ENCODE measurements around the gene GTF3C5.
"Not testable (repeated sequence)": the region's sequence is repeated elsewhere in the genome, so short reads cannot be mapped to it uniquely, and the experiment has no call there.

The GTF3C5 gene

DNA sequence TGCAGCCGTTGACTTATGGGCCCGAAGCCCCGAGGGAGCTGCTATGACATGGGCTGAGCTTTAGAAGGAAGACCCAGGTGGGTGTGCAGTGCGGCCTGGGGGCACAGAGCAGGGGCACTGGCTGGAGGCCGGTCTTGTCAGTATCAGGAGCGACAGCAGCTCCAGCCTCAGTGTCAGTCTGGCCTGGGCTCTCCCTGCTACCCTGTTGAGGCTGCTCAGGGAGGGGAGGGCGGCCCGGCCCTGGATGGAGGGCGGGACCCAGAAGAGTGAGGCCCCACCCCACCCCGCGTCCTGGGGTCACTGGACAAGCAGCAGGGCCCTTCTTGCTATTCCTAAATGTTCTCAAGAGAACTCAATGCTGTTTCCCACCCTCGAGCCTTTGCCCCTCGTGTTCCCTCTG, 34.3 kb upstream of the GTF3C5 start:
- no peak for FAIRE-seq

DNA sequence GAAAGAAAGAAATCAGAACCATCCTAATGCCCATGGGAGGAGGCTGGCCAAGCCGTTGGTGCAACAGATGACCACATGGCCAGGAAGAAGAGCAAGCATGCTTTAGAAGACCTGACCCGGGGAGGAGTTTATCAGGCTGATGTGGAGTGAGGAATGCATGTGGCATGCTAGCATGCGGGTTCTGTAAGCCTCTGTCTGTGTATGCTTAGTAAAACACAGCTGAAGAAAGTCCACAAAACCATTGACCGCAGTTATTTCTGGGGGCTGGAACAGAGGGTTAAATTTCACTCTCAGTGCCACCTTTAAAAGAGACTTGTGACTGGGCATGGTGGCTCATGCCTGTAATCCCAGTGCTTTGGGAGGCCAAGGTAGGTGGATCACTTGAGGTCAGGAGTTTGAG, 33.2 kb upstream of the GTF3C5 start:
- FAIRE-seq, result no peak

DNA sequence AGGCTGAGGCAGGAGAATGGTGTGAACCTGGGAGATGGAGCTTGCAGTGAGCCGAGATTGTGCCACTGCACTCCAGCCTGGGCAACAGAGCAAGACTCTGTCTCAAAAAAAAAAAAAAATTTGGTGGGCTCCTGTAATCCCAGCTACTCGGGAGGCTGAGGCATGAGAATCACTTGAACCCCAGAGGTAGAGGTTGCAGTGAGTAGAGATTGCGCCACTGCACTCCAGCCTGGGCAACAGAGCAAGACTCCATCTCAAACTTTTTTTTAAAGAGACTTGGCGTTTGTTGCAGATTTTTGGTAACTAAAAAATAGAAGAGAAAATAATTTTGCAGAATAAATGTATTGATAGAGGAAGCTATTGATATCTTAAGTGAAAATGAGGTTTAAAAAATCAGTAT, 32.6 kb upstream of the GTF3C5 start:
- not testable (repeated sequence) for FAIRE-seq

DNA sequence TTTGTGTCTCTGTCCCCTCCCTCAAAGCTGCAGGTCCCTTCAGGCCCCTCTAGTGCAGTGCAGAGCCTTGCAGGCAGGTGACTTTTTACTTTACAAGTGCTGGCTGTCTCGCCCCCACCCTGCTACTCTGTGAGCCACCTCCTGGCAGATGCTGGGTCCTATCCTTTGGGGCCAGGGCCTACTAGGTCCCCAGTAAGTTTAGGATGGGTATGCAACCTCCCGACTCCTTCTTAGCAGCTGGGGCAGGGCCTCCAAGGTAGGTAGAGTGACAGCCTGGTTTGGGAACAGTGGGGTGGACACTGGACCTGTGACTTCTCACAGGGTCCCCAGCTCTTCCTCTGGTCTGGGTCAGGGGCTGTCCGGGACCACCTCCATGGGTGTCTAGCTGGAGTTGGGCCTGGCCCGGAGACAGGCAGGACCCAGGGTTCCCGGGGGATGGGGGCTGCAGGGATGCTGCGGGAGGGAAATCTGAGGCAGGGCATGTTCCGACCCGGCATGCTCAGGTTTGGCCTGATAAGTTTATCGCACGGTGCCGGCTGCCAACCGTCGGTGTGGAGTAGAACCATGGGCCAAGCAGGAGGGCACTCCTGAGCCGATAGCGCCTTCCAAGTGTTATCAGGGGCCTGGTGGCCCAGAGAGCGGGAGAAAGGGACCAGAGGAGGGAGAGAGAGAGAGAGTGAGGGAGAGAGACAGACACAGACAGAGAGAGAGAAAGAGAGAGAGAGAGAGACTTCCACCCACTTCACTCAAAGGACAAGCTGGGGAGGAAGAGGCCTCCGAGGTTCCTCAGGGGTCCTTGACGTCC, 31.8 kb upstream of the GTF3C5 start:
- no peak for FAIRE-seq

DNA sequence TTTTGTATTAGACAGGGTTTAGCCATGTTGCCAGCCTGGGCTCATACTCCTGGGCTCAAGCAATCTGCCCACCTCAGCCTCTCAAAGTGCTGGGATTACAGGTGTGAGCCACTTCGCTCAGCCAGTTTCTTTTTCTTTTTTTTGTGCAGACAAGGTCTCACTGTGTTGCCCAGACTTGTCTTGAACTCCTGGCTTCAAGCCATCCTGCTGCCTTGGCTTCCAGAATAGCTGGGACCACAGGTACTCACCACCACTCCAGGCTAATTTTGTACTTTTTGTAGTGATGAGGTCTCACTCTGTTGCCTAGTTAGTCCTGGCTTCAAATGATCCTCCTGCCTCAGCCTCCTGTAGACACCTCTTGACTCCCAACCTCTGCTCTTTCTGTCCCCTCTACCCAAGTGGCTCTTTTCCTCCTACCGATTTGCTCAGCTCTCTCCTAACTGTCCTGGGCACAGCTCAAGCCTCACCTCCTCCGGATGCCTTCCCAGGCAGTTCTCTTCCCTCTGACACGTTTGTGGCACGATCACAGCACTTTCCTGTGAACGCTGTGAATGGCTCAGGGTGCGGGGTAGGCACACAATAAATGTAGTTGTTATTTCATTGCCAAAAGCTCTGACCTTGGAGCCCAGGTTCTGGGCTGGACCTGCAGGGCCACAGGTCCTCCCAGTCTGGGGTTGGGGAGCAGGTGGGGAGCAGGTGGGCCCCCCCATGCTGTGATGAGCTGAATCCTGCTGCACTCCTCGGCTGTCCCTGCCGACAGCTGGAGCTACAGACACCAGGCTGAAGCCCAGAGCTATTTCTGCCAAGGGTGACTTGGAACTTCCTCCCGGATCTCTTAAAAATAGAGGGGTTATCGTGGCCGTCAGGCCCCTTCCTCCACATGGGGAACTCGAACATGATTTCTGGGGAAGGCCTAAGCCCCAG, 28.4 kb upstream of the GTF3C5 start:
- FAIRE-seq, result no peak

DNA sequence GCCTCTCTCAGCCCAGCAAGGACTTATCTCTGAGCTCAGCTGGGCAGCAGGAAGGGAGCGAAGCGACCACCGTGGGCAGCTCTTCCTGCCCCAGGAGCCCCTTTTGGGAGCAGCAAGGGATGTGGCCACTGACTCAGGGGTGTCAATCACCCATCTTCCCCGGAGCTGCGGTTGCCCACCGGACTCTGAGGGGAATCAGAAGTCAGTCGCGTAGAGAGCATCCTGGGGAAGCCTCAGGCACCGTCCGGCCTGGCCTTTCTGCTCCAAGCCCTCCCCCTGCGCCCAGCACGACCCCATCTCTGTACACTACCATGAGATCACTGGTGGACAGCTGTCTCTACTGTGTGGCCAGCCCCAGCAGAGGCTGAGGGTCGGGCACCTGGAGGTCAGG, 27.7 kb upstream of the GTF3C5 start:
- no peak for FAIRE-seq

DNA sequence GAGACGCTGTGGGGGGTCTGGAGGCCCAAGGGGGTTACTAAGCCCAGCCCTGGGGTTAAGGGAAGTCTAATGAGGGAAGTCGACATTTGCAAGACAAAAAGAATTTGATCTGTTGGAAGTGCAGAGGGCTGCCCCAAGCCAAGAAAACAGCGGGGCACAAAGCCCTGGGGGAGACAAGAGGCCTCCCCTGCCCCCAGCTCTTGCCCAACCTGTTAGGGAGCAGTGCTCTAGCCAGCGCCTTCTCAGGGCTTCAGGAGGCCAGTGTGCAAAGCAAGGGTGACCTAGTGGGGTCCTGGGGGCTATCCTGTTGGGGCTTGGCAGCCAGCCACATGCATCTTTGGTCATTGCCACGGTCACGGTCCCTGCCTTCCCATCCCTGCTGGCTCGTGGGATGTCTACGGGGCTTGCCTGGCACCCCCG, 27.1 kb upstream of the GTF3C5 start:
- FAIRE-seq, result no peak

DNA sequence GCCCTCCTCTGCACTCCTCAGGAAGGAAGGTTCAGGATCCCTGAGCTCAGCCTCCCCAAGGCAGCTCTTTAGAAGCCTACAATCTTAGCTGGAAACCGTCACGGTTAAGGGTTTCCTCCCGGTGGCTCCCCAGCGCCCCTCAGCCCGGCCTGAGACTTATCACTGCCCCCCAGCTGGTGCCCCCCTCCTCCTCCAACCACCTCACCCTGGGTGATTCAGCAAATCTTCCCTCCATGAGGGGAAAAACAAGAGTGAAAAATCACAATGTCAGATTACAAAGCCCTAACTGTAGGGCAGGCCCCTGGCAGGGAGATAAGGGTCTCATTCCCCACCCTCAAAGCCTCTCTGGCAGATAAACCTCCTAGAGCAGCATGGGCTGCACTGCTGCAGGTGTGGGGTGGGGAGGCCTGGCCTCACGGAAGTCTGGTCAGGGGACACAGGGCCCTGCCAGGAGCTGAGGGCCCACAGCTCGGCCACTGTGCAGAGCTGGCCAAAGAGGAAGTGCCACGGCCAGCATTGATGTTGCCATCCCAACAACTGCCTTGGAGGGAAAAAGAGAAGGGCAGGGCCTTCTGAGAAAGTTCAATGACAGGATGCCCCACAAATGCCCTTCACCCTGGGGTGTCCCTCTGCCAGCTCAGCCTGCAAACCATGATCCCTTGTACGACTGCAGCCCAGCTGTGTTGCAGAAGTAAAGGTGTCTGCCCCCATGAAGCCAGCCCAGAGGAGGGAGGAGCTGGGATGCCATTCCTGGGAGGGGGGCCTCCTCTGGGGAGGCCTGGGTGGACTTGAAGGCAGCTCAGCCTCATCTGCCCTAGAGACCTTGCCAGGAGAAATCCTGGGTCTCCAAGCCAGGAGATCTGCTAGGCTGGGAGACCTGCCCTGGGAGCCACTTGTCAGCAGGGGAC, 26.5 kb upstream of the GTF3C5 start:
- no peak for FAIRE-seq

DNA sequence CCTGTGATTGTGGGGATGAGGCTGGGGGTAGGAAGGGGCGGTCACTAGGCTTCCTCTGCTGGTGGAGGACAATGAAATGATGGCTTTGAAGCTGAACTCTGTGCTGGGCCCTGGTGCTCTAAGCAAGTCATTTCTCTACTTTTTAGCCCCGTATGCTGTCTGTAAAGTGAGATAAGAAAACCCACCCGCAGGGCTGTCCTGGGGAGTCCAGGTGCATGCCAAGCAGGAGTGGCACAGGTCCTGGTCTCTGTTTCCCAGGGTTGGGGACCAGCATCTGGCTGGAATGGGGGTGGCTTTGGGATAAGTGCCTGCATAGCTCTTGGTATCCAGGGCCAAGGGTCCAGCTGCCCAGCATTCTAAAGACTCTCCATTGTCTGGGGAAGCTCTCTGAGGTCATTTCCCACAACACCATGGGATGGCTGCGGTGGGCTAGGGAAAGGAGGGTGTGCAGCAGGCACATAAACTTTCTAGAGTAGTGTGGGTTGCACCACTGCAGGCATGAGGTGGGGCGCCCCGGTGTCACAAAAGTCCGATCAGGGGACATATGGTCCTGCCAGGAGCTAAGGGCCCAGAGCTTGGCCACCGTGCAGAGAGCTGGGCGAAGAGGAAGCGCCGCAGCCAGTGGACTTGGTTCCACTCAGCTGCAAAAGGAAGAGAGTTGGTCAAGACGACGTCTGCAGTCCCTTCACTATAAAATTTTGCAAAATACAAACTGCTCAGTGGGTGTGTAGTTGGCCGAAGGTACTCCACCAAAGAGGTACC, 25.6 kb upstream of the GTF3C5 start:
- no peak for FAIRE-seq

DNA sequence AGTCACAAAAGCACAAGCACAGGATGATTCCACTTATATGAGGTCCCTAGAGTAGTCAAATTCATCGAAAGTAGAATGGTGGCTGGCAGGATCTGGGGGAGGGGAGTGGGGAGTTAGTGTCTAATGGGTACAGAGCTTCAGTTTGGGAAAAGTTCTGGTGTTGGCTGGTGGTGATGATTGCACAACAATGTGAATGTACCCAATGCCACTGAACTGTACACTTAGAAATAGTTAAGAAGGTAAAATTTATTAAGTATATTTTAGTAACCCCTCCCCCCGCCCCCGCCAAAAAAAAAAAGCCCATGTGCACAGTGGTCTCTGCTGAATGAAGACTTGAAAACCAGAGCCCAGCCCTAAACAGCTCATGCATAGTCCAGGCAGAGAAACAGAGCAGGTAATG, 24.8 kb upstream of the GTF3C5 start:
- FAIRE-seq, result no peak

DNA sequence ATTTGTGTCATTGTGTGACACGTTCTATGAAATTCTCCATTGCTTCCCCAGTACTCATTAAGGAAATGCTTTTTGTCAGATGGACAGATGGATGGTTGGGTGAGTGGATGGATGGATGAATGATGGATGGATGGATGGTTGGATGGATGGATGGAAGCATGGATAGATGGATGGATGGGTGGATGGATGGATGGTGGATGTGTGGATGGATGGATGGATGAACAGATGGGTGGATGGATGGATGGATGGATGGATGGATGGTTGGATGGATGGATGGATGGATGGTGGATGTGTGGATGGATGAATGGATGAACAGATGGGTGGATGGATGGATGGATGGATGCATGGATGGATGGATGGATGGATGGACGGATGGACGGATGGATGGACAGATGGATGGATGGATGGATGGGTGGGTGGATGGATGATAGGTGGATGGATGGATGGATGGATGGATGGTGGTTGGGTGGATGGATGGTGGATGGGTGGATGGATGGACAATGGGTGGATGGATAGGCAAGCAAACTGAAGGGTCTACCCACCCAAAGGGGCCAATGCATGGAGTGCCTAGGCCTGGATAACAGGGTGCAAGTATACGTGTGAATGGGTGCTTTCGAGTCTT, 24.0 kb upstream of the GTF3C5 start:
- FAIRE-seq, result no peak

DNA sequence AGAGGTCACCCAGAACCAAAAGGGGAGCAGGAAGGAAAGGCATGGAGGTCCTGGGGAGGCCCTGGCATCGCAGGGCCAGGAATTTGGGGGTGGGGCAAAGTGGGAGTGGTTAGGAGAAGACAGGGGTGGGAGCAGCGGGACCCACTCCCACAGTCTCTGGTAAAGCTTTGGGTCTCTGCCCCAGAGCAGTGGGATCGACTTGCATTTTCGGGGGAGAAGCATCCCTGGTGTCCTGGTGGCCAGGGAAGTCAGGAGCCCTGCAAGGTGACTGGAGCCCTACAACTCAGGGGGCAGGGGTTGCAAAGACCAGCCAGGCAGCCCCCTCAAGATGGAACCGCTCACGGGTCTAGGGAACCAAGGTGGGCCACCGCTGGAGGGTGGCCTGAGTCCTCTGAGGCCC, 22.4 kb upstream of the GTF3C5 start:
- no peak for FAIRE-seq

DNA sequence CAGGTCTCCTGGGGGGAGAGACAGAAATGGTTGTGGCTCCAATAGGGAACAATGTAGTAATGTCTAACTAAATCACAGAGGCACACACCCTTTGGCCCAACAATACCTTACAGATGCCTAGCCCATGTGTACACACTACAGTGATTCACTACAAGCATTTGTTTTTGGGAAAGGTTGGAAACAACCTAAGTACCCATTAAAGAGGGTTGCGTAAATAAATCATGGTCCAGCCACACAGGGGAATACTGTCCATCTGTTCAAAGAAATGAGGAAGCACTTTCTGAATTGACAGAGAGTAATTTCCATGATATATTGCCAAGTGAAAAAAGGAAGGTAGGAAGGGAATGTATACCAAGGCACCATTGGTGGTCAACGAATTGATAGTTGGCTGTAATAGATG, 22.0 kb upstream of the GTF3C5 start:
- FAIRE-seq, result no peak

DNA sequence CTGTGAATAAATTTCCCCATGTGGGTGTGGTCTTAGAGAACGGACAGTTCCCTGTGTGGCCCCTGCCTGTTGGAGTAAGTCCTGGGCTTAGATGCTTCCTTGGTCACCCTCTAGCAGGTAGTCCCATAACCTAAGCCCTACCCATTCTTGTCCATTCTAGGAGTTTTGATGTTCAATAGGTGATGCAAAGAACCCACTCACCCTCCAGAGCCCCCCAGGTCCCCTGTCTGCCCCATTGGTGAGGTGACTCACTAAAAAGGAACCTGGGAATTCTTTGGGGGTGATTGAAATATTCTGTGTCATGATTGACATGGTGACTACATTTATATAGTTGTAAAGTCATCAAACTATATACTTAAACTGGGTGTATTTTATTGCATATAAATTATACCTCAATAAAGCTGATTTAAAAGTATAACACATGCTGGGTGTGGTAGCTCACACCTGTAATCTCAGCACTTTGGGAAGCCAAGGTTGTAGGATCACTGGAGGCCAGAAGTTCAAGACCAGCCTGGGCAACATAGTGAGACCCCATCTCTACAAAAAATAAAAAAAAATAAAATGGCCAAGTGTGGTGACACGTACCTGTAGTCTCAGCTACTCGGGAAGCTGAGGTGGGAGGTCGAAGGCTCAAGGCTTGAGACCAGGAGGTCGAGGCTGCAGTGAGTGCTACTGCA, 20.8 kb upstream of the GTF3C5 start:
- no peak for FAIRE-seq

DNA sequence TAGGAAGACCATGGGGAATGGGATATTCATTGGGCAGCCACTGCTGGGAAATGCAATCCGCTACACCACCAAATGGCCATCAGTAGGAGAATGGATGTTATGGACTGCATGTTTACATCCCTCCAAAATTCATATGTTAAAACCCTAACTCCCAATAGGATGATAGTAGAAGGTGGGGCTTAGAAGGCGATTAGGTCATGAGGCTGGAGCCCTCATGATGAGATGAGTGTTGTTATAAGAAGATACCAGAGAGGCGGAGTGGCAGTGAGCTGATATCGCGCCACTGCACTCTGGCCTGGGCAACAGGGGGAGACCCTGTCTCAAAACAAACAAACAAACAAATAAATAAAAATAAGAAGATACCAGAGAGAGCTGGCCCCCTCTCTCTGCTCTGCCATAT, 16.1 kb upstream of the GTF3C5 start:
- FAIRE-seq, result no peak

DNA sequence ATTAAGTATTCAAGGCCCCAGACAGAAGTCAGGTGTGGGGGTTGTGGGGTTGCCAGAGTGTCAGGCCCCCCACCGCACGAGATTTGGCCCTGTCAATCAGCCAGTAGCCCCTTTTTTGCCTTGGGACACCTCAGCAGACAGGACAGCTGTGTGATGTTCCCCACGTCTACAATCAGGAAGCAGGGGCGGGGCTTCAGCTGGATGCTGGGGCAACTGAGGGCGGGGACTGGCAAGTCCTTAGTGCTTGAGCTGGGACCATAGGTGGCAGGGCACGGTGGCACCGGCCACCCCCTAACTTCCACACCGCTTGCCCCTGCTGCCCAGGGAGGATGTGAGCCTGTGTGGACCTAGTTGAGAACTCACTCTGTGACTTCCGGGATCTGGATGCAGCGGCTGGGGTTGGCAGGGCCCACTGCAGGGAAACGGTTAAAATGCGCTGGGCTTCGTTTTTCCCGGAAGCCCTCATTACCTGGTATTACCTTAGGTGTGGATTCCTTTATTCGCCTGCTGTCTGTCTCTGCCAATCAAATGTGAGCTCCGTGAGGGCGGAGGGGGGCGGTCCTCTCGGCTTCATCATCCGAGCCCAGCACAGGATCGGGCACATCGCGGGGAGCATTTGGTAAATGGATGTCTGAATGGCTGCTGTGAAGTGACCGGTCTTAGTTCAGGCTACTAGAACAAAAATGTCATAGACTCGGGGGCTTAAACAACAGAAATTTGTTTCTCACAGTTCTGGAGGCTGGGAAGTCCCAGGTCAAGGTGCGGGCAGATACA, 7.5 kb upstream of the GTF3C5 start:
- FAIRE-seq, result no peak

DNA sequence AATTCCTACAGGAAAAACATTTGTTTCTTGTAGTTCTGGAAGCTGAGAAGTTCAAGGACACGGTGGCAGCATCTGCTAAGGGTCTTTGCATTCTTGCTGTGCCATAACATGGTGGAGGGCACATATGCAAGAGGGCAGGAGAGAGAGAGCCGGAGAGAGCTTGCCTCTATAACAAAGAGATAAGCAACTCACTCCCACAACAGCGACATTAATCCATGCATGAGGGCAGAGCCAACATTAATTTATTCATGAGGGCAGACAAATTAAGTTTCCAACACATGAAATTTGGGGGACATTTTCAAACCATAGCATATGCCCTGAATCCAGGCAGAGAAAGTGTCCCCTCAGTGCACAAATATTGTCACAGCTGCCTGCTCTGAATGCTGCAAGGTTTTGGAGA, 4.4 kb upstream of the GTF3C5 start:
- no peak for FAIRE-seq

DNA sequence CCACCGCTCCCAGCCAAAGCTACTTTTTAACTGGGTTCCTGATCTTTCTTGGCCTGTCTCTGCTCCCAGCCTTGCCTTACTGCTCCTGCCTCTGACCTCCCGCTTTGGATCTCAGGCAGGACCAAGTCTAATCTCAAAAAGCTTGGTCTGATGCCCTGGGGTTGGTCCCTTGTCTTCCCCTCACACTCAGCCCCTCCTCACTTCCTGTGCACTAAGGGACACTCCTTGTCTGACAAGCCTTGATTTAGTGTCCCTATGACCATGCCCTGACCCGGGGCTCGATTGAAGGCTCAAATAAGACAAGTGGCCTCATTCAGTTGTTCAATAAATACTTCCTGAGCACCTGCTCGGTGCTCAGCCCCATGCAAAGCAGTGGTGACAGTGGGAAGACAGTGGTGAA, 3.7 kb upstream of the GTF3C5 start:
- FAIRE-seq, result no peak

DNA sequence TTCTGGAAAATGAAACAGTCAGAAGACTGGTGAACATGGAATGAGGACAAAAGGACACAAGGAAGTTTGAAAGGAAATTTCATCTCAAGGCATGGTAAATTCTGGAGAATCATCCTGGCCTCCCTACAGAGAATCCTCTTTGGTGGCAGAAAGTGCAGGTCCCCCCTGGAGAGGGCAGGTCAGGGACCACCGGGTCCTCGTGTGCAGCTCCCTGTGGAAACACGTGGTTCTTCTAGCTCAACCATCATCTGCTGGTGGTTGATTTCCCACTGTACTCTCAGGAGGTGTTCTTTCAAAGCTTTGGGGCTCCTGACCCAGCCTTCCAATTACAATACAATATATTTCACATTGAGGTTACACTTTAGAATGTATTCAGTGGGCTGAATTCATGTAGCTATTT, 2.6 kb upstream of the GTF3C5 start:
- no peak for FAIRE-seq

DNA sequence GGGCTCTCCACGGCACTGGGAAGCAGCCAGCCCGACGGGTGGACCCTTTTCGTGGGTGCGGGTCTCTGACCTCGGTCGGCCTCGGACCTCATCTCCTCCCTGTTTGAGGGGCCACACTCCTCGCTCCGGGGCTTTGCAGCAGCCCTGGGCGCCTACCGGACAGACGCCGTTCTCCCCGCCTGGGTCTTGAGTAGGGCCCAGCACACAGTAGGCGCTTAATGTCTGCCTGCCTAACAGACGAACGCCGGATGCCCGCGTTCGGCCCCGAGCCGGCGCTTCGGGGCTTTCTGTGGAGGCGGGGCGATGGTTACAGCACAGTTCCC, 842 bp upstream of the GTF3C5 start:
- no peak for FAIRE-seq

DNA sequence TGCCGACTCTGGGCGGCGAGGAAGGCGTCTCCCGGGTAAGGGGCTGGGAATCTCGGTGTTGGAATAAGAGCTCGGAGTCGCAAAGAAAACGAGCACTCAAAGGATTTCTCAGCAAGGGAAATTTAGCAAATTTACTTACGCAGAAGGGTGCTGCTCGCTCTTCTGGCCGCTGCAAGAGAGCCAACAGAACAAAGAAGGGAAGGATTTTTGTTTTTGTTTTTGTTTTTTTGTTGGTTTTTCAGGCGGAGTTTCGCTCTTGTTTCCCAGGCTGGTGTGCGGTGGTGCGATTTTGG, 279 bp downstream of the GTF3C5 start:
- FAIRE-seq, result no peak
